A673 (cell line): ENCODE data around the gene TCF7.

Experiments
- EZH2 ChIP-seq: fragments of 200-600 bp; sonication (generic); IDR thresholded peaks from 2 replicates; pipeline ENCODE4 v1.6.1; 2017; ENCODE audit warnings: borderline replicate concordance, low read depth, mild to moderate bottlenecking, mixed read lengths, antibody characterized with exemption, low read length; ENCODE audit not compliant: poor library complexity, severe bottlenecking
- TF ChIP-seq, protein P1 (sequence below): fragments of 300-800, 200-600 bp; sonication (generic); conservative IDR thresholded peaks from 2 replicates; pipeline ENCODE4 v1.5.1; 2017; ENCODE audit warnings: low read depth, mild to moderate bottlenecking, antibody characterized with exemption, low read length, moderate library complexity, mixed read lengths

DNA sequence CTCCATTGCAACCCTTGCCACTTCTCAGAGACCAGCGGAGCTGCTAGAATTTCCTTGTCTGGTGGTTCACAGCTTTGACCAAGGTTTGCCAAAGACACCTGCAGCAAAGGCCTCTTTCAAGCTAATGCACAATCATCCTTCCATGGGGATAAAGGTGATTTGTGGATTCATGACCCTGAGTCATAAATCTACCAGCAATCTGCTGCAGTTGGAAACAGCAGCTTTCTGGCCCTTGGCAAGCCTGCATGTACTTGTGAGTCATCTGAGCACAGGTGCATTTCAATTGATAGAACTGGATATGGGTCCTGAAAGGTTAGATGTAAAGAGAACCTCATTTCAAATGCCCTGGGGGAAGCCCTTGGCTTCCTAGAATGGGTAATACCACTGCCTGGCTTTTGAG lies 21.6 kb upstream of the TCF7 start:
- TF ChIP-seq, protein P1, sequence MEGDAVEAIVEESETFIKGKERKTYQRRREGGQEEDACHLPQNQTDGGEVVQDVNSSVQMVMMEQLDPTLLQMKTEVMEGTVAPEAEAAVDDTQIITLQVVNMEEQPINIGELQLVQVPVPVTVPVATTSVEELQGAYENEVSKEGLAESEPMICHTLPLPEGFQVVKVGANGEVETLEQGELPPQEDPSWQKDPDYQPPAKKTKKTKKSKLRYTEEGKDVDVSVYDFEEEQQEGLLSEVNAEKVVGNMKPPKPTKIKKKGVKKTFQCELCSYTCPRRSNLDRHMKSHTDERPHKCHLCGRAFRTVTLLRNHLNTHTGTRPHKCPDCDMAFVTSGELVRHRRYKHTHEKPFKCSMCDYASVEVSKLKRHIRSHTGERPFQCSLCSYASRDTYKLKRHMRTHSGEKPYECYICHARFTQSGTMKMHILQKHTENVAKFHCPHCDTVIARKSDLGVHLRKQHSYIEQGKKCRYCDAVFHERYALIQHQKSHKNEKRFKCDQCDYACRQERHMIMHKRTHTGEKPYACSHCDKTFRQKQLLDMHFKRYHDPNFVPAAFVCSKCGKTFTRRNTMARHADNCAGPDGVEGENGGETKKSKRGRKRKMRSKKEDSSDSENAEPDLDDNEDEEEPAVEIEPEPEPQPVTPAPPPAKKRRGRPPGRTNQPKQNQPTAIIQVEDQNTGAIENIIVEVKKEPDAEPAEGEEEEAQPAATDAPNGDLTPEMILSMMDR, result no peak
- TF ChIP-seq EZH2, result no peak
